Hepatocyte (in vitro differentiated cells): Measurements from ENCODE around the gene GRB10.

Experiments used
- EZH2 ChIP-seq: fragments of 200-600 bp; sonication (generic); IDR thresholded peaks from 2 replicates; pipeline ENCODE4 v1.6.1; 2016; ENCODE audit warnings: antibody characterized with exemption, mild to moderate bottlenecking, borderline replicate concordance
- TF ChIP-seq, protein P1 (sequence below): fragments of 200-600 bp; sonication (generic); IDR thresholded peaks from 2 replicates; pipeline ENCODE4 v1.5.1; 2016; ENCODE audit warnings: antibody characterized with exemption, mild to moderate bottlenecking; ENCODE audit not compliant: poor library complexity

DNA sequence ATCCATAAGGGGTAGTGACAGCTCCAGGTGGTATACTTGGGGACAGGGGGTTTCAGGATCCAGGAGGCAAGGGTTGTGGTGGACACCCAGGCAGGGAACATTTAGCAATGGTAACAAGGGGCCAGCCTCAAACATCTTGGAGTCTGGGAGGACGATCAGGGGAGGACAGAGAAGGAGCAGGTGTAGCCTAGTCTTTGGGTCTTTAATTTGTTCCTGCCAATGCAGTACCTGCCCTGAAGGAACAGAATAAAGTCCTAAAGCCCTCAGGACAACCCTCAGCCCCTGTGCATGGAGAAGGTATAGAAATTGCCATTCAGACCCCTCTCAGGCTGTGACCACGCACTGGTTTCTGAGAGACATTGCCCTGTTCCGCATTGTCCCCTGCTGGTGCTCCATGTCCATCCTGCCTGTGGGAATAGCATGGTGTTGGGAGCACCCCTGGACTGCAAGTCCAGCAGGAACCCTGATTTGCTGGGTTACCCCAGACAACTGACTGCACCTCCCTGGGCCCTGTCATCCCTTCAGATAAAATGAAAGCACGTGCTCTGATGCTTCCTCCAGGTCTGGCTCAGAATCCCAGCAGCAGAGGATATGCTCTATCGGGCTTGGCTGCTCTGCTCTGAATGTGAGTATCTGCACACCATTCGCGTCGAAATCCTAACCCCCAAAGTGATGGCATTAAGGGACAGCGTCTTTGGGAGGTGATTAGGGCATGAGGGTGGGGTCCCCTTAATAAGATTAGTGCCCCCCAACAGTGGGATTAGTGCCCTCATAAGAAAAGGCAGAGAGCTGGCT lies 241.7 kb downstream of the GRB10 start:
- TF ChIP-seq, protein P1, sequence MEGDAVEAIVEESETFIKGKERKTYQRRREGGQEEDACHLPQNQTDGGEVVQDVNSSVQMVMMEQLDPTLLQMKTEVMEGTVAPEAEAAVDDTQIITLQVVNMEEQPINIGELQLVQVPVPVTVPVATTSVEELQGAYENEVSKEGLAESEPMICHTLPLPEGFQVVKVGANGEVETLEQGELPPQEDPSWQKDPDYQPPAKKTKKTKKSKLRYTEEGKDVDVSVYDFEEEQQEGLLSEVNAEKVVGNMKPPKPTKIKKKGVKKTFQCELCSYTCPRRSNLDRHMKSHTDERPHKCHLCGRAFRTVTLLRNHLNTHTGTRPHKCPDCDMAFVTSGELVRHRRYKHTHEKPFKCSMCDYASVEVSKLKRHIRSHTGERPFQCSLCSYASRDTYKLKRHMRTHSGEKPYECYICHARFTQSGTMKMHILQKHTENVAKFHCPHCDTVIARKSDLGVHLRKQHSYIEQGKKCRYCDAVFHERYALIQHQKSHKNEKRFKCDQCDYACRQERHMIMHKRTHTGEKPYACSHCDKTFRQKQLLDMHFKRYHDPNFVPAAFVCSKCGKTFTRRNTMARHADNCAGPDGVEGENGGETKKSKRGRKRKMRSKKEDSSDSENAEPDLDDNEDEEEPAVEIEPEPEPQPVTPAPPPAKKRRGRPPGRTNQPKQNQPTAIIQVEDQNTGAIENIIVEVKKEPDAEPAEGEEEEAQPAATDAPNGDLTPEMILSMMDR: no peak
- no peak for TF ChIP-seq EZH2
